GM12874 (cell line): ENCODE data around the gene PYGB.

Source experiments
- TF ChIP-seq, protein P1 (sequence below): IDR thresholded peaks from 2 replicates; pipeline ENCODE4 v1.5.1; 2011; ENCODE audit warnings: low read depth, mild to moderate bottlenecking, control low read depth, low read length, moderate library complexity; ENCODE audit not compliant: insufficient read depth

Gene PYGB

DNA sequence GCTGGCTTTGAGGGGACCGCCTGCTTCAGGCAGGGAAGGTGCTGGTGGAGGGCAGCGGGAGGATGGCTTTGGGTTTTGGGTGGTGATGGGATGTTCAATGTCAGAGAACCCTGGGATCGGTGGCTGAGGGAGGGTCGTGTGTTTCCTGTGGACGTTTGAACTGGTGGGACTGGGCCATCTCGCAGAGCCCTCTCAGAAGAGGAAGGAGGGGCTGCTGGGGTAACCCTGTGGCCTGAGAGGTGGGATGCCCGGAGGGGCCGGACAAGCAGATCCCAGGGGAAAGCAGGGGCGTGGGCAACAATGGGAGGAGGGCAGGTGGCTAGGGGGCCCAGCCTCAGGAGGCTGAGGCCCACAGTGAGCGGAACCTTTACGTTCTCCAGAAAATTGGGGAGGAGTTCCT is 34.9 kb downstream of the PYGB start:
- TF ChIP-seq, protein P1, sequence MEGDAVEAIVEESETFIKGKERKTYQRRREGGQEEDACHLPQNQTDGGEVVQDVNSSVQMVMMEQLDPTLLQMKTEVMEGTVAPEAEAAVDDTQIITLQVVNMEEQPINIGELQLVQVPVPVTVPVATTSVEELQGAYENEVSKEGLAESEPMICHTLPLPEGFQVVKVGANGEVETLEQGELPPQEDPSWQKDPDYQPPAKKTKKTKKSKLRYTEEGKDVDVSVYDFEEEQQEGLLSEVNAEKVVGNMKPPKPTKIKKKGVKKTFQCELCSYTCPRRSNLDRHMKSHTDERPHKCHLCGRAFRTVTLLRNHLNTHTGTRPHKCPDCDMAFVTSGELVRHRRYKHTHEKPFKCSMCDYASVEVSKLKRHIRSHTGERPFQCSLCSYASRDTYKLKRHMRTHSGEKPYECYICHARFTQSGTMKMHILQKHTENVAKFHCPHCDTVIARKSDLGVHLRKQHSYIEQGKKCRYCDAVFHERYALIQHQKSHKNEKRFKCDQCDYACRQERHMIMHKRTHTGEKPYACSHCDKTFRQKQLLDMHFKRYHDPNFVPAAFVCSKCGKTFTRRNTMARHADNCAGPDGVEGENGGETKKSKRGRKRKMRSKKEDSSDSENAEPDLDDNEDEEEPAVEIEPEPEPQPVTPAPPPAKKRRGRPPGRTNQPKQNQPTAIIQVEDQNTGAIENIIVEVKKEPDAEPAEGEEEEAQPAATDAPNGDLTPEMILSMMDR, result no peak

DNA sequence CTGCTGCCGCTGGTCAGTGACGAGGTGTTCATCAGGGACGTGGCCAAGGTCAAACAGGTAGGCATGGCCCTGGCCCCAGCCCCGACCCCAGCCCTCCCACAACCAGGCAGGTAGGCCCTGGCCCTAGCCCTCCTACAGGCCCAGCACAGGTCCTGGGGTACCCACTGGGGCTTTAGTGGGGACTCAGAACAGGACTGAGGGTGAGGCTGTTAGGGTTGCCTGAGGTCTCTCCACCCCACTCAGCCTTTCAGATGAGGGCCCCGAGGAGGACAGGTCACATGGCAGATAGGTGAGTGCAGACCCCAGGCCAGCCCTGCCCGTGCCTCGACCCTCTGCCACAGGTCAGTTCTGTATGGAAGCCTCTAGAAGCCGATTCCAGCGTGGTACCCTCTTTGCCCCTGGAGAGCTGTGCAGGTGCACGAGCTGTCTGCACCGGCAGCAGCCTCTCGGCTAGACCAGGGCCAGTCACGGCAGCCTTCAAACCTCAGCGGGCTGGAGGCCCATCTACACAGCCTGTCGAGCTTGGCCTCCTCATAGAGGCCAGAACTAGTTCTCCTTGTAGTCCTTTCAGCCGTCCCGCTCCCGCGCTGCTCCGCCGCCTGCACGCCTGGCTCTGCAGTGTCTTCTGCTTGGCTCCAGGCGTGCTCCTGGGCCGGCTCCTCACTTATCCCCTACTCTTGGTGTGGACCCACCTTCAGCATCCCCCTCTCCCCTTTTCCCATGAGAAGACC is 35.5 kb downstream of the PYGB start:
- TF ChIP-seq, protein P1, result no peak

DNA sequence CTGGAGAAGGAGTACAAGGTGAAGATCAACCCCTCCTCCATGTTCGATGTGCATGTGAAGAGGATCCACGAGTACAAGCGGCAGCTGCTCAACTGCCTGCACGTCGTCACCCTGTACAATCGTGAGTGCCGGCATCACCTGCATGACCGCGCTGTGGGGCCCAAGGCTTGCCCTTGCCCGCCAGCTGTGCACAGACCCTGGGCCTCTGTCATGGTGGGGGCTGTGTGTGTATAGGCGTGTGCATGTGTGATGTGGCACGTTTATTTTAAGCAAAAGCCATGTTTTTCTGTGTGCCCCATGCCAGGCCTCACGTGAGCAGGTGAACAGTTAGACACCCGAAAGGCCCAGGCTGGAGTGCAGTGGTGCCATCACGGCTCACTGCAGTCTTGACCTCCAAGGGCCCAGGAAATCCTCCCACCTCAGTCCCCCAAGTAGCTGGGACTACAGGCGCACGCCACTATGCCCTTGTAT is 36.3 kb downstream of the PYGB start:
- TF ChIP-seq, protein P1, result no peak

DNA sequence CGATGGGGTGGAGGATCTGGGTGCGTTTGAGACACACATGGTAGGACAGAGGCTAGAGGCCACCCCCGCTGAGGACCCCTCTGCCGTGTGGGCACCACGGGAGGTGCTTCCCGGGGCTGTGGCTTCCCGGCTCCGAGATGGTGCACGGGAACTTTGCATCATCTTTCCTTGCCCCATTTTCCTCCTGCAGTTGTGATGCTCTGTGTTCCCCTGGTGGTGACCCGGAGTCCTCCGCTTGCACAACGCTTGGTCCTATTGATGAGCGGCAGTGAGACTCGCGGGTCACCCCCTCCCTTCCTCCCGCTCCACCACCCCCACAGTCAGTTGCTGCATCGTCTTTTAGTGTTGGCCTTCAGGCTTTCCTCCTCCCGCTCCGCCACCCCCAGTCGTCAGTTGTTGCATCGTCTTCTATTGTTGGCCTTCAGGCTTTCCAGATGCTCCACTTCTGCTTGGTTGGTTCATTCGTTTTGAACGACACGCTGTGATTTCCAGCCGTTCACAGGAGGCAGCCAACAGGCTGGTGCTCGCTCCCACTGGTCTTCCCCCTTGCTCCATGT is 37.3 kb downstream of the PYGB start:
- TF ChIP-seq, protein P1, result no peak

DNA sequence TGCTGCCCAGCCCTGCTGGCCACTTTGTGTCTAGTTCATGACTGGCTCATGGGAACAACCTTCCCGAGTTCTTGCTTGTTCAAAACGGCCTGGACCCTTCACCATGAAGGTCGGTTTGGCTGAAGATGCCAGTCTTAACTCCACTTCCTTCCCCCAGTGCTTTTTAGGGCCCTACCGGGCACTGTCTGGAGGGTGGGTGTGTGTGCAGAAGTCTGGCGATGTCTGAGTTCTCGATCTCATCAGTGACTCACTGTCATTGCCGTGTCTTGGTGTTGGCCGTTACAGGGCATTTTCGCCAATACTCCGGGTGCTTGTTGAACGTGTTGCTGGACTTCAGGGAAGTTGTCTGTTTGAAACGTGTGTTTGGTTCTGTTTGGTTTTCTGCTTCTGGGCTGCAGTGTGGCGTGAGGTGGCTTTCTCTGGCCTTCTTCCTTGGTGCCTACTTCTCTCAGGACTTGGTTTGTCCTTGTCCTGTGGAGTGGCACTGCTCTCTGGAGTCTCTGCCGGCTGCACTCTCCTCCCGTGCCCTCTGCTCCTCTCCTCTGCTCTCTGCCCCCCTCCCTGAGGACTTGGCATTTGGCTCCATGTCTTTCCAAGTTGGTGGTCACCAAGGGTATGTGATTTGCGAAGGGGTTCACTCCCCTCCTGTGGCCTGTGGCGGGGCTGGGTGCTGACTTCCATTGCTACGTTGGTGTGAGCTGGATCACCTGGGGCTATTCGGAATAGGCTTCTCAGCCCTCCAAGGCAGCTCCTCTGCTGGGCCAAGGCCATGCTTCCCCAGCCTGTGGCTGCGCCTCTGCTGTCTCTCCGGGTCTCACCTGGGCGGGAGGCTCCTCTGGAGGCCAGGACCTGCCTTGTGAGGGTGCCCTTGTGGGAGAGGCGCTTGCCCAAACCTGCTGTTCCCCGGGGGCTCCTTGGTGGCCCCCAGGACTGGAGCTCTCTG is 38.2 kb downstream of the PYGB start:
- TF ChIP-seq, protein P1, result no peak

DNA sequence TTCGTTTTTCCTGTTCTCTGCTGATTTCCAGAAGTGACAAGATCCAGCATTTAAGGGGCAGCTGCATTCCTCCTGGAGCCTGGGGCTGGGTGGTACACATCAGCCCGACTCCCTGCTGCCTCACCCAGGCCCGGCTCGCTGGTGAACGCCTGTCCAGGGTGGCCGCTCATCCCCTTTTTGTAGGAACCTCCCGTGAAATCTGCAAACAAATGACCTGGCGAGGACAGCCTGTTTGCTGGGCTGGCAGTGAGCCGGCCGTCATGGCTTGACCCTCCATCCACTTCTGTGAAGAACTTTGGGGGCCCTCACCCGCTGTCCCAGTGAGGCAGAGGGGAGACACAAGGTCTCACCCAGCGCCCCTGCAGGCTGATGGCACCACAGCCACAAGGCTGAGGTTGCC is 39.0 kb downstream of the PYGB start:
- TF ChIP-seq, protein P1, result no peak
